Measurements from ENCODE around the gene IPO13. TPM values are rescaled to one million over a fixed set of nuclear protein-coding genes. Genes with fewer than 3 reads are reported as not detected.

IPO13 gene
- polyA plus RNA-seq, 4 donors = 34.1 to 43.2 (median 38.5) TPM

GRCh38 chr1:43998000-43998378 is 51.2 kb downstream of the IPO13 start:
- DNase-seq (ENCODE audit: low read depth in 4 of 4, low spot score in 3 of 4) = no peak

- DNase-seq (ENCODE audit: low read depth in 4 of 4, low spot score in 3 of 4) = no peak
Observed at GRCh38 chr1:43999455-43999854, 52.7 kb downstream of the IPO13 start.

DNA sequence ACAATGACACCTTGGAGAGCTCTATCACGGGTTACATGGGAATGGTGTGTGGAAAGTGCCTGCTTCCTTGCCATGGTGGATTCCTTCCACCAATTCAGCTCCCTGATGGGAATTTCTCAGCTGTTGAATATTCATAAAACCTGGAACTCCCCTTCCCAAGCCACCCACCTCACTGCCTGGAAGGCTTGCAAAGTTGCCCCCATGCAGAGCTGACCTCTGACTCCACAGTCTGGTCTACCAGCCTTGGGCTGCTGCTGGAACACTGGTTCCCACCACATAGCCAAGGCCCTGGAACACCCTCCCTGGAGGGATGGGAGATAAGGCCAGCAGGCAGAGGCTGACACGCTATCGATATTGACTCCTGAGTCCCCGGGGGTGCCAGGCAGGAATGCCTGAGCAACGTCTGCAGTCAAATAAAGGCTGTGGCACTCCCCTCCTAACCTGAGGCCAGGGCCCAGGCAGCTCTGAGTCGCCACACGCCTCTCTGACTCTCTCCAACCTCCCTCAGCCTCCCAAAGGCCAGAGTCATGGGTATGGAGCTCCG is 53.4 kb downstream of the IPO13 start:
- no peak for DNase-seq (ENCODE audit: low read depth in 4 of 4, low spot score in 3 of 4)

DNA sequence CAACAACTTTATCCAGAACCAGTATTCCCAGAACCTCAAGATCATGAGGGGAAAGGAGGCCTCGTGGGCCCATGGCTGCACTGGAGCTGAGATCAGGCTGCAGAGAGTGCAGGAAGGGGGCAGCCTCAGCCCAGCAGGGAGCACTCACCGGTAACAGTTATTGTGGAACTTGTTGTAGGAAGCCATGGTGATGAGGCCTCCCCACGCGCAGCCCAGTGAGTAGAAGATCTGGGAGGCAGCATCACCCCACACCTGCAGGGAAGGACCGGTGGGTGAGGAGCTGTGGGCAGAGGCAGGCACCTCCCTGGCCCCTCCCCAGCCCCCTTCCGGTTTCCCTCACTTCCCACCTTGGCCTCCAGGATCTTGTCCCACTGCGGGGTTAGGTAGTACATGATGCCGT is 55.4 kb downstream of the IPO13 start:
- no peak for DNase-seq (ENCODE audit: low read depth in 4 of 4, low spot score in 3 of 4)

- DNase-seq (ENCODE audit: low read depth in 4 of 4, low spot score in 3 of 4) = no peak
Observed at GRCh38 chr1:44002606-44003157, 55.9 kb downstream of the IPO13 start.

- DNase-seq (ENCODE audit: low read depth in 4 of 4, low spot score in 3 of 4) = no peak
Observed at GRCh38 chr1:44008259-44008658, 61.5 kb downstream of the IPO13 start.

- no peak for DNase-seq (ENCODE audit: low read depth in 4 of 4, low spot score in 3 of 4)
Observed at GRCh38 chr1:44010935-44011471, 64.3 kb downstream of the IPO13 start.

DNA sequence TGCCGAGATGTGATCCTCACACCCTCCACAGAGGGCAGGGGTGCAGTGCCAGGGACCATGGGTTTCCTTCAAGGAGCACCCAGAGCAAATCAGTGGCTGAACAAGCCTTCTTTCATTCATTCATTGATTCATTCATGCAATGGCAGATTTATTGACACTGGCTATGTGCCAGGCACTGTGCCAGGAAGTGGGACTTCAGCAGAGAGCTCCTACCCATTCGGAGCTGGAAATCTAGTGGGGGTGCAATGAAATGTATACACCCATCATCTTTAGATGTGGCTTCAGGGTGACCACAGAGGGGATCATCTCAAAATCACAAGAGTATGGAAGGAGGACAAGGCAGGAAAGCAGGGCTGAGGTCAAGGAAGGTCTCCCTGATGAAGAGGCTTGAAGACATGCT is 65.7 kb downstream of the IPO13 start:
- DNase-seq (ENCODE audit: low read depth in 4 of 4, low spot score in 3 of 4) = no peak

DNA sequence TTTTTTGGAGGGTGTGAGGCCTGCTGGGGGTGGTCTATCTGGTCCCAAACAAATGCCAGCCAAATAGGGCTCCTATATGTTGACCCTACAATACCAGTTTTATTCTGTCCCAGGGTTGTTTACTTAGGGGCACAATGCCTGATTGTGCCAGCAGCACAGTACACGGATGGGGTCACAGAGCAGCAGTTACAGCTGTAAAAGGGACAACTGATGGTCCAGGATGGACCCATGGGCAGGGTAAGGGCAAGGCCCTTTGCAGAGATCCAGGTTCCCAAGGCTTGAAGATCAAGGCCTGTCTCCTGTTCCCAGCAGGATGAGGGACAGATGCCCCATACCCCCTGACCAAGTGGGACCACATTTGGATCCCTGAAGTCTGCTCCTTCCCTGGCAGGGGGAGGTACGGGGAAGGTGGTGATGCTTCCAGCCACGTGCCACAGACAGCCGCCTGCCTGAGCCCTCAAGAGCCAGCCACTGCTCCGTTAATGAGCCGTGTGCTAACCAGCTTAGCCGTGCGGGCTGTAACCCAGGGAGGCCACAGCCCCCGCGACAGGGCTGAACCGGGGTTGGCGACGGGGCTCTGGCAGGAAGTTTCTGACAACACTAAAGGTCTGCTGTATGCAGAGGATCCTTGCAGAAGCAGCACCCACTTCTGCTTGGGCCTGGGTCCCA is 66.3 kb downstream of the IPO13 start:
- DNase-seq (ENCODE audit: low read depth in 4 of 4, low spot score in 3 of 4) = peak in 1 of 4 donors; percentile 24

DNA sequence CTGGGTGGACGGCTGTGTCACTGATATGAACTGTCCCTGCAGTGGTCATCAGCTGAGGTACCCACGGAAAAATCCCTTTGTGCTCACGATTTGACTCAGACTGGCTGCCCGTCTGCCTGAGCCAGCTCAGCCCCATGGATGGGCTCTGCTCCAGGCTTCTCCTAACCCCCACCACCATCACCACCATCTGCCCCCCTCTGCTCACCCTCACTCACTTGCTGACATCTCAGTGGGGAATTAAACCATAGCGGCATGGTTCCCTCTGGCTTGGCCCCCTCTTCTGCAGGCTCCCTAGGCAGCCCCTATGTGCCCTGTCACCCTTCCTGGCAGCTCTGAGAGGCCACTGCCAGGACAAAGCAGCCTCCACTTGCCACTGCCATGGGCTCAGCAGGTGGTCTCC is 67.2 kb downstream of the IPO13 start:
- DNase-seq (ENCODE audit: low read depth in 4 of 4, low spot score in 3 of 4) = no peak

GRCh38 chr1:44014365-44015104 is 67.8 kb downstream of the IPO13 start:
- no peak for DNase-seq (ENCODE audit: low read depth in 4 of 4, low spot score in 3 of 4)

DNA sequence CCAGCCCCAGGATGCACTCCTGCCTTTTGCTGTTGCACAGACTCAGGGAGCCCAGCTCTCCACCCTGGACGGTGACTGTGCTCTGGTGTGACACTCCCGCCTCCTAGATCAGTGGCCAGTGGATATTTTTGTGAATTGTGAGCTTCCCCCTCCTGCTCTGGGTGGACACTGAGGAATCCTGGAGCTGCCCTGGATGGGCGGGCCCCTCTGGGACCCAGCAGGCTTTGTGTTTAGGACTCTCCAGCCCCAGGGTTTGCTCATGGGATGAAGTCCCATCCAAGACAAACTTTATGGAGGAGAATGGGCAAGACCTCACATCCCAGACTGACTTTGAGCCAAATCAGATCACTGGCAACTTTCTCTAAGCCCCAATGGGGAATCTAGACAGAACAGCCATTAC is 68.5 kb downstream of the IPO13 start:
- DNase-seq (ENCODE audit: low read depth in 4 of 4, low spot score in 3 of 4) = no peak

- DNase-seq (ENCODE audit: low read depth in 4 of 4, low spot score in 3 of 4) = no peak
Observed at GRCh38 chr1:44016041-44016889, 69.5 kb downstream of the IPO13 start.

DNA sequence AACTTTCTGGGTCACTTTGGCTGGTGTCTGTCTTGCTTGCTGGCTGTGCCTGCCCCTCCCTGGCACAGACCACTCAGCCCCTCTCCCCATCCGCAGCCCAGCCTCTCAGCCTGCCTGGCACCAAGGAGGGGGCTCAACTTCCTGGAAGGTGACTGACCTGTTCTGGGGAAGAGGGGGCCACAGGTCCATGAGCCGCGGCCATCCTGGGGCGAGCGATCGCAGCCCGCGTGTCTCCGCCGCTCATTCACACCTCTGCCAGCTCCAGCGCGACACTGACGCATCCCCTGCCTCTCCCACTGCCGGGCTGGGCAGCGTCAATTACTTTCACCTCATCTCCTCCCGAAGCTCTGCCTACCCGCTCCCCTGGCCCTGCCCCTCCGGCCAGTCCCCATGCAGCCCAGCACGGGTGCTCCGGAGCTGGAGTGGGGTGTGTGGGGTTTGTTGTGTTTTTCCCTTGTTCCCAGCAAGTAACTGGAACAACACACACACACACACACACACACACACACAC is 70.2 kb downstream of the IPO13 start:
- DNase-seq (ENCODE audit: low read depth in 4 of 4, low spot score in 3 of 4) = no peak

Other genes starting within 250 kb of the IPO13 start
- gene ST3GAL3, start 239.4 kb upstream of the IPO13 start, polyA plus RNA-seq (ENCODE audit: insufficient read length in 4 of 4) = 10 to 100 TPM; 21.2 to 26.6 (median 21.6) TPM
- 1 to 10 TPM; 1.5 to 2.6 (median 2.1) TPM for gene ARTN, start 13.1 kb upstream of the IPO13 start, polyA plus RNA-seq (ENCODE audit: insufficient read length in 4 of 4)
- gene DPH2, start 23.1 kb downstream of the IPO13 start, polyA plus RNA-seq (ENCODE audit: insufficient read length in 4 of 4) = 10 to 100 TPM; 24.0 to 26.8 (median 24.5) TPM
- 100 to 1,000 TPM; 139 to 182 (median 149) TPM for gene ATP6V0B, start 28.0 kb downstream of the IPO13 start, polyA plus RNA-seq (ENCODE audit: insufficient read length in 4 of 4)
- 10 to 100 TPM; 38.8 to 48.7 (median 40.1) TPM for gene B4GALT2, start 32.3 kb downstream of the IPO13 start, polyA plus RNA-seq (ENCODE audit: insufficient read length in 4 of 4)
- 10 to 100 TPM; 16.3 to 22.6 (median 20.5) TPM for gene CCDC24, start 44.6 kb downstream of the IPO13 start, polyA plus RNA-seq (ENCODE audit: insufficient read length in 4 of 4)
- 1 to 10 TPM; 5.6 to 7.7 (median 6.3) TPM for gene SLC6A9, start 84.5 kb downstream of the IPO13 start, polyA plus RNA-seq (ENCODE audit: insufficient read length in 4 of 4)
- gene KLF17, start 171.9 kb downstream of the IPO13 start, polyA plus RNA-seq (ENCODE audit: insufficient read length in 4 of 4) = under 1 TPM in 1 of 4 donors, not detected in 3; 0.17 TPM
- not detected for gene KLF18, start 194.7 kb downstream of the IPO13 start, polyA plus RNA-seq (ENCODE audit: insufficient read length in 4 of 4)

Data from right renal pelvis (tissue), 4 donors.